Endothelial cell of umbilical vein (primary cell): Measurements from ENCODE around the gene ITGAX. TPM values are rescaled to one million over a fixed set of nuclear protein-coding genes. Genes with fewer than 3 reads are reported as not detected.

Experiments
- BruUV-seq: library from RNA; stranded (reverse); fragments of 400-500 nt; replicated peaks from 2 replicates; lab custom pipeline; 2021; lab: Mats Ljungman, UMichigan
- CTCF ChIA-PET: fragments of 300-600, 350-600 bp; sonication (Branson Sonifier 250); formaldehyde crosslinking; loops from one replicate; lab custom pipeline; 2021; ENCODE audit warnings: antibody characterized with exemption, inconsistent platforms; lab: Charles Lee
- POLR2A ChIA-PET: fragments of 300-600, 350-600 bp; sonication (Branson Sonifier 250); formaldehyde crosslinking; loops from one replicate; lab custom pipeline; 2021; ENCODE audit warnings: antibody characterized with exemption, inconsistent platforms; lab: Charles Lee
- DNase-seq: peaks from one replicate; pipeline ENCODE4 v3.0.0-alpha.2; 2011; ENCODE audit warnings: low read depth, low spot score
- FAIRE-seq: peaks from 2 replicates; lab custom pipeline; 2011; peaks lifted over from hg19 to GRCh38; lab: Jason Lieb, UNC
- H2AFZ ChIP-seq: 2 replicates; pipeline ENCODE4 v1.6.0; 2012; ENCODE audit warnings: low read depth, low read length, control low read depth, inconsistent platforms
- H3K27ac ChIP-seq: 2 replicates; pipeline ENCODE4 v1.5.1; 2011; ENCODE audit warnings: low read depth, mild to moderate bottlenecking, control low read depth, low read length, moderate library complexity; ENCODE audit not compliant: insufficient read depth
- H3K27me3 ChIP-seq, 2 experiments: 2 replicates each; pipeline versions ENCODE4 v1.6.0 to v1.6.1; 2011; ENCODE audit warnings: low read length in 2 of 2, mixed read lengths in 1 of 2; ENCODE audit not compliant: control insufficient read depth in 2 of 2, insufficient read depth in 2 of 2
- H3K36me3 ChIP-seq, 2 experiments: 2 replicates in 1 of 2; 3 replicates in 1 of 2; pipeline ENCODE4 v1.5.1; 2011; ENCODE audit warnings: low read length in 2 of 2, mild to moderate bottlenecking in 1 of 2, moderate library complexity in 1 of 2; ENCODE audit not compliant: control insufficient read depth in 2 of 2, insufficient read depth in 2 of 2; ENCODE audit errors: extremely low read depth in 1 of 2
- H3K4me1 ChIP-seq: 3 replicates; pipeline ENCODE4 v1.5.1; 2011; ENCODE audit warnings: mild to moderate bottlenecking, low read length; ENCODE audit not compliant: control insufficient read depth, insufficient read depth; ENCODE audit errors: extremely low read depth
- H3K4me2 ChIP-seq: 2 replicates; pipeline ENCODE4 v1.6.1; 2011; ENCODE audit warnings: low read length, control low read depth, mixed read lengths; ENCODE audit not compliant: insufficient read depth
- H3K4me3 ChIP-seq, 3 experiments: fragments of 200-600 bp in 1 of 3; sonication (generic), shearing (Covaris generic) in 1 of 3; replicated peaks in 1 of 3; 2 replicates each; pipeline ENCODE4 v1.5.1; 2011 to 2016; ENCODE audit warnings: control low read depth in 3 of 3, low read length in 3 of 3, mild to moderate bottlenecking in 2 of 3, inconsistent platforms in 1 of 3, low read depth in 1 of 3, moderate library complexity in 1 of 3; ENCODE audit not compliant: insufficient read depth in 1 of 3
- H3K79me2 ChIP-seq: 2 replicates; pipeline ENCODE4 v1.6.0; 2012; ENCODE audit warnings: low read length, inconsistent platforms; ENCODE audit not compliant: control insufficient read depth, insufficient read depth
- H3K9ac ChIP-seq: replicated peaks from 2 replicates; pipeline ENCODE3; 2011; ENCODE audit warnings: low read length, control low read depth; ENCODE audit not compliant: insufficient read depth; ENCODE audit errors: extremely low read depth
- H3K9me1 ChIP-seq: replicated peaks from 3 replicates; pipeline ENCODE4 v1.6.0; 2011; ENCODE audit warnings: mild to moderate bottlenecking, low read length; ENCODE audit not compliant: control insufficient read depth, insufficient read depth; ENCODE audit errors: extremely low read depth
- H3K9me3 ChIP-seq: replicated peaks from 2 replicates; pipeline ENCODE4 v1.5.1; 2012; ENCODE audit warnings: low read length, inconsistent platforms; ENCODE audit not compliant: control insufficient read depth, insufficient read depth
- H4K20me1 ChIP-seq: replicated peaks from 2 replicates; pipeline ENCODE3; 2011; ENCODE audit warnings: mild to moderate bottlenecking, low read length; ENCODE audit not compliant: control insufficient read depth, insufficient read depth; ENCODE audit errors: extremely low read depth
- EZH2 ChIP-seq: IDR thresholded peaks from 2 replicates; pipeline ENCODE4 v1.6.1; 2012; ENCODE audit warnings: borderline replicate concordance, low read depth, mild to moderate bottlenecking, moderate library complexity, low read length, inconsistent platforms; ENCODE audit not compliant: severe bottlenecking
- FOS ChIP-seq: IDR thresholded peaks from 2 replicates; pipeline ENCODE4 v1.6.1; 2011; ENCODE audit warnings: mild to moderate bottlenecking, low read length, moderate library complexity, borderline replicate concordance; ENCODE audit not compliant: insufficient read depth
- GATA2 ChIP-seq: IDR thresholded peaks from 2 replicates; pipeline ENCODE4 v1.7.0; 2011; ENCODE audit warnings: low read depth, mild to moderate bottlenecking, moderate library complexity, mixed read lengths, low read length; ENCODE audit not compliant: insufficient read length, insufficient read depth
- JUN ChIP-seq: IDR thresholded peaks from 2 replicates; pipeline ENCODE4 v1.6.1; 2011; ENCODE audit warnings: borderline replicate concordance, low read depth; ENCODE audit not compliant: insufficient read length, insufficient read depth
- MYC ChIP-seq: IDR thresholded peaks from one replicate; pipeline ENCODE4 v1.6.1; 2011; ENCODE audit warnings: mild to moderate bottlenecking, low read depth, low read length
- POLR2A ChIP-seq: IDR thresholded peaks from 2 replicates; pipeline ENCODE4 v1.6.1; 2012; ENCODE audit warnings: low read depth, mild to moderate bottlenecking, control low read depth, low read length
- POLR2AphosphoS5 ChIP-seq: IDR thresholded peaks from 2 replicates; pipeline ENCODE4 v1.6.1; 2012; ENCODE audit warnings: low read depth, mild to moderate bottlenecking, control low read depth, low read length, moderate library complexity; ENCODE audit not compliant: insufficient read depth
- dilution Hi-C: fragments of 300-500 bp; cut with MboI; formaldehyde crosslinking; loops from one replicate; pipeline ENCODE4 v1.15.0; 2019; ENCODE audit warnings: low sequenced_read_pairs; ENCODE audit not compliant: extremely low pct_ligation_motif_present
- intact Hi-C: fragments of 100-400 bp; cut with micrococcal nuclease; formaldehyde crosslinking; loops from one replicate; pipeline ENCODE4 v1.10.0; 2022
- polyA plus RNA-seq, 4 experiments: library from polyadenylated mRNA; depleted of rRNA in 3 of 4; stranded (reverse) in 3 of 4; unstranded in 1 of 4; fragments of >200 nt; gene quantifications; 2 replicates each; pipeline versions ENCODE4 v1.2.1 to v1.2.3, GENCODE V29; 2011 to 2012; ENCODE audit warnings: missing spikeins in 1 of 4
- total RNA-seq: library from RNA; stranded (reverse); gene quantifications from 2 replicates; pipeline ENCODE4 v1.2.3, GENCODE V29; 2021
- TF ChIP-seq, protein P1 (sequence below): IDR thresholded peaks from 2 replicates; pipeline ENCODE4 v1.6.1; 2011; ENCODE audit not compliant: insufficient read depth, insufficient read length
- TF ChIP-seq, protein P2 (sequence below), 2 donors: IDR thresholded peaks; 1 replicate in 1 of 2; 2 replicates in 1 of 2; pipeline ENCODE4 v1.5.1; 2011; ENCODE audit warnings: low read length in 2 of 2, mild to moderate bottlenecking in 2 of 2, moderate library complexity in 2 of 2, control low read depth in 1 of 2, inconsistent platforms in 1 of 2, low read depth in 1 of 2; ENCODE audit not compliant: insufficient read depth in 1 of 2; ENCODE audit errors: extremely low read depth in 1 of 2

ITGAX gene
- total and polyA plus RNA-seq, 2 donors (not counting 3 experiments of a cell fraction or from before 2014, with no cell fraction given), result 0.18 to 1.4 TPM

DNA sequence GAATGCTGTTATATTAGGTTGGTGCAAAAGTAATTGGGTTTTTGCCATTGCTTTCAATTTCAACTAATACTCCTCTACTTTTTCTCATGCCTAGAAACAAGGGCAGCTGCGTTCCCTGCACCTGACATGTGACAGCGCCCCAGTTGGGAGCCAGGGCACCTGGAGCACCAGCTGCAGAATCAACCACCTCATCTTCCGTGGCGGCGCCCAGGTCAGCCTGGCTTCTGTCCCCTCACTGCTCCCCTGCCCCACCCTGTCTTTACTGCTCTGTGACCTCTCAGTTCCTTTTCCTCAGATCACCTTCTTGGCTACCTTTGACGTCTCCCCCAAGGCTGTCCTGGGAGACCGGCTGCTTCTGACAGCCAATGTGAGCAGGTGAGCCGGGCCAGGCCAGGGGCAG lies 21.7 kb downstream of the ITGAX start:
- Histone ChIP-seq H3K27ac (no peak overlapping the region), H3K9me3 (no peaks in the 10 kb centered on the region), H4K20me1 (no peaks in the 10 kb centered on the region), H3K27me3 (no peaks in the 10 kb centered on the region), H3K9me1 (no peaks in the 10 kb centered on the region), H3K9ac (no peak overlapping the region), H3K4me2 (no peak overlapping the region), H3K4me3 (no peak overlapping the region), H3K79me2 (no peaks in the 10 kb centered on the region), H3K4me1 (no peaks in the 10 kb centered on the region), H3K36me3 (no peaks in the 10 kb centered on the region), H2AFZ (no peak overlapping the region)
- TF ChIP-seq JUN, result no peak
- no peak for TF ChIP-seq MYC
- TF ChIP-seq FOS, result no peak
- no peak for TF ChIP-seq GATA2
- TF ChIP-seq, protein P1, sequence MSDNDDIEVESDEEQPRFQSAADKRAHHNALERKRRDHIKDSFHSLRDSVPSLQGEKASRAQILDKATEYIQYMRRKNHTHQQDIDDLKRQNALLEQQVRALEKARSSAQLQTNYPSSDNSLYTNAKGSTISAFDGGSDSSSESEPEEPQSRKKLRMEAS, result no peak
- TF ChIP-seq, protein P2, sequence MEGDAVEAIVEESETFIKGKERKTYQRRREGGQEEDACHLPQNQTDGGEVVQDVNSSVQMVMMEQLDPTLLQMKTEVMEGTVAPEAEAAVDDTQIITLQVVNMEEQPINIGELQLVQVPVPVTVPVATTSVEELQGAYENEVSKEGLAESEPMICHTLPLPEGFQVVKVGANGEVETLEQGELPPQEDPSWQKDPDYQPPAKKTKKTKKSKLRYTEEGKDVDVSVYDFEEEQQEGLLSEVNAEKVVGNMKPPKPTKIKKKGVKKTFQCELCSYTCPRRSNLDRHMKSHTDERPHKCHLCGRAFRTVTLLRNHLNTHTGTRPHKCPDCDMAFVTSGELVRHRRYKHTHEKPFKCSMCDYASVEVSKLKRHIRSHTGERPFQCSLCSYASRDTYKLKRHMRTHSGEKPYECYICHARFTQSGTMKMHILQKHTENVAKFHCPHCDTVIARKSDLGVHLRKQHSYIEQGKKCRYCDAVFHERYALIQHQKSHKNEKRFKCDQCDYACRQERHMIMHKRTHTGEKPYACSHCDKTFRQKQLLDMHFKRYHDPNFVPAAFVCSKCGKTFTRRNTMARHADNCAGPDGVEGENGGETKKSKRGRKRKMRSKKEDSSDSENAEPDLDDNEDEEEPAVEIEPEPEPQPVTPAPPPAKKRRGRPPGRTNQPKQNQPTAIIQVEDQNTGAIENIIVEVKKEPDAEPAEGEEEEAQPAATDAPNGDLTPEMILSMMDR (IDR thresholded peaks at IDR 0.05; ENCODE audit: extremely low read depth in 1 of 2, insufficient read depth in 1 of 2, low read depth in 1 of 2, low read length in 2 of 2), result no peak
- TF ChIP-seq EZH2, result no peak
- TF ChIP-seq POLR2A, result no peak
- no peak for TF ChIP-seq POLR2AphosphoS5
- ChIA-PET CTCF (interaction anchor here (1.2 kb wide), 1 partner anchor 14 kb away, joined by 4 read pairs; no protein-coding TSS in a partner anchor), POLR2A (no interaction called here)
- no peak for FAIRE-seq
- BruUV-seq, result no TSS peak
- DNase-seq, result no peak
- dilution Hi-C loops, result no loop called here
- intact Hi-C loops, result no loop called here
